Coronary artery (tissue), 2 donors: ENCODE data around the gene SLC35F3.
A peak's percentile ranks its signal among the peaks of the same experiment; 100 is the strongest.

ENCODE experiments used
- DNase-seq: peaks from one replicate; pipeline ENCODE4 v3.0.0-alpha.2; 2017; ENCODE audit warnings: low spot score
- H3K27ac ChIP-seq, 2 donors: fragments of 200-600 bp; sonication (generic); one replicate each; pipeline ENCODE4 v1.5.1; 2016 to 2019
- H3K4me3 ChIP-seq: fragments of 200-600 bp; sonication (generic); 2 replicates; pipeline ENCODE4 v1.5.1; 2016; ENCODE audit warnings: mild to moderate bottlenecking, moderate library complexity
- CTCF ChIP-seq: fragments of 200-600 bp; sonication (generic); IDR thresholded peaks from one replicate; pipeline ENCODE4 v1.5.1; 2019; ENCODE audit warnings: antibody characterized with exemption

The SLC35F3 gene

GRCh38 chr1:233897325-233898162, 6.9 kb upstream of the SLC35F3 start:
- Histone ChIP-seq H3K27ac (no peak overlapping the region), H3K4me3 (no peak overlapping the region)
- DNase-seq, result no peak
- TF ChIP-seq CTCF, result no peak

- Histone ChIP-seq H3K4me3 (no peak overlapping the region), H3K27ac (no peak overlapping the region)
- no peak for DNase-seq
- TF ChIP-seq CTCF, result no peak
Measured at GRCh38 chr1:233901495-233901894, 3.0 kb upstream of the SLC35F3 start.

GRCh38 chr1:233905416-233906051, 1.1 kb downstream of the SLC35F3 start:
- DNase-seq, result no peak
- Histone ChIP-seq H3K27ac (no peak overlapping the region), H3K4me3 (peak overlapping the region; percentile 38)
- no peak for TF ChIP-seq CTCF

- TF ChIP-seq CTCF, result no peak
- no peak for DNase-seq
- no peak overlapping the region for H3K27ac ChIP-seq
- no peak overlapping the region for H3K4me3 ChIP-seq
Measured at GRCh38 chr1:233907151-233907550, 2.7 kb downstream of the SLC35F3 start.

DNA sequence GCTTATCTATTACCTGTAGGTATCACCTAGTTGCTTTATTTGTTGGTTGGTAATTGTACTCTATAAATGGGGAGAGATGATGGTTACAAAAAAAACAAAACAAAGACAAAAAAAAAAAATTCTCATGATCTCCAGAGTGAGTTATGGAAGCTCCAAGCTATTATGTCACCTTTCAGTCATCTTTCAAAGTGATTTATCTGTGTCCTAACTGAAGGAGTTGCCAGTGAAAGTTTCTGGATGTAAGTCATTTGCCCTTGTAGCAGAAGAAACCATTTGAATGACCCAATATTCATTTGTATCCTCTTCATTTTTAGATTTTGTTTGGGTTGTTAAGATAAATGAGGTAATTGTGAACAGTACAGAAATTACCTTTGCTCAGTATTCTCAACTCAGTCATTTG, 3.6 kb downstream of the SLC35F3 start:
- no peak for TF ChIP-seq CTCF
- no peak overlapping the region for H3K27ac ChIP-seq
- DNase-seq, result no peak
- no peak overlapping the region for H3K4me3 ChIP-seq

DNA sequence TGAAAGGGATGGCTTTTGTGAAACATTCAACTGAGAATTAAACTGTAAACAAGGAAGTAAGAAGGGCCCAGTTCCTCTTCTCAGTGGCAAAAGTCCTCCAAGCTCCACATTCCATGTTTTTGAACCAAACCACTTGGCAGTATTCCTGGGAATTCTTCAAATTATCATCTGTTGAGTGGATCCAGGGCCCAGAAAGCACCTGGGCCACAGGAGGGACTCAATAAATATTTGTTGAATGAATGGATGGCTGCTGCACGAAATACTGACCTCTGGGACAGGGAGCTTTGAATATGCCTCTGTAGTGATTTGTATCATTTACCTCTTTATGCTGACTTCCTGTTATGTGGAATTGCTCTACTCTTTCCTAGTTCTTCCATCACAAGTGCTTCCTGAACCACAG, 4.7 kb downstream of the SLC35F3 start:
- no peak overlapping the region for H3K4me3 ChIP-seq
- no peak overlapping the region for H3K27ac ChIP-seq
- TF ChIP-seq CTCF, result no peak
- DNase-seq, result no peak

DNA sequence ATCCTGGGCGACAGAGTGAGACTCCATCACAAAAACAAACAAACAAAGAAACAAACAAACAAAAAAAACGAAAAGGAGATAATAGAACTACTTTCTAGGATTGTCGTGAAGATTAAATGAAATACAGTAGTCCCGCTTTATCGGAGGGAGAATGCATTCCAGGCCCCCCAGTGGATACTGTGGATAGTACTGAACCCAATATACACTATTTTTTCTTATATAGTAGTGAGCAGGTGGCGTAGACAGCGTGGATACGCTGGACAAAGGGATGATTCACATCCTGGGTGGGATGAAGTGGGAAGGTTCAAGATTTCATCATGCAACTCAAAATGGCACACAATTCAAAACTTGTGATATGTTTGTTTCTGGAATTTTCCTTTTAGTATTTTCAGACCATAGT, 8.0 kb downstream of the SLC35F3 start:
- no peak for DNase-seq
- no peak overlapping the region for H3K4me3 ChIP-seq
- H3K27ac ChIP-seq, result no peak overlapping the region
- no peak for TF ChIP-seq CTCF
